Measurements from ENCODE around the gene TMEM39B. TPM values are rescaled to one million over a fixed set of nuclear protein-coding genes. Genes with fewer than 3 reads are reported as not detected.
"Not testable (repeated sequence)": the region's sequence is repeated elsewhere in the genome, so short reads cannot be mapped to it uniquely, and the experiment has no call there.

Gene TMEM39B
- polyA plus RNA-seq, 6 donors from 2014 or later: 2.1 to 6.6 (median 4.1) TPM

GRCh38 chr1:32107742-32108661 is 35.3 kb downstream of the TMEM39B start, which contains the start of gene KPNA6:
Gene KPNA6 (plus strand): TSS chr1:32108056. CDS start chr1:32108131, 75 bp downstream.
- Mint-ChIP-seq H3K27ac (peak within 1 kb of the TSS; percentile 97 to 99 (median 98)), H3K4me1 (peaks cover 36 to 57% (median 37%) of the 10 kb centered on the region in 3 donors), H3K36me3 (no peaks in the 10 kb centered on the region), H3K4me3 (peak within 1 kb of the TSS; percentile 94 to 100 (median 100)), H3K27me3 (no peaks in the 10 kb centered on the region), H3K9me3 (no peaks in the 10 kb centered on the region)
- ATAC-seq (ENCODE audit: low read depth in 2 of 2) (peak; percentile 75), DNase-seq (peak; percentile 91)

GRCh38 chr1:32111040-32111623 is 38.4 kb downstream of the TMEM39B start:
- peaks cover 43 to 73% (median 45%) of the 10 kb centered on the region in 3 donors for H3K4me1 Mint-ChIP-seq
- H3K36me3 Mint-ChIP-seq: no peaks in the 10 kb centered on the region
- H3K9me3 Mint-ChIP-seq: no peaks in the 10 kb centered on the region
- H3K4me3 Mint-ChIP-seq: peak overlapping the region; percentile 26 to 100 (median 73)
- ATAC-seq (ENCODE audit: low read depth in 2 of 2) (peak; percentile 74 to 77), DNase-seq (peak; percentile 59)
- no peaks in the 10 kb centered on the region for H3K27me3 Mint-ChIP-seq
- peak overlapping the region; percentile 87 to 98 (median 94) for H3K27ac Mint-ChIP-seq

GRCh38 chr1:32111789-32112188 is 39.0 kb downstream of the TMEM39B start:
- Mint-ChIP-seq H3K27ac (peak overlapping the region; percentile 85 to 98 (median 94)), H3K4me3 (peak overlapping the region in 5 of 8 donors; percentile 26 to 100 (median 80)), H3K27me3 (no peaks in the 10 kb centered on the region), H3K4me1 (peaks cover 43 to 73% (median 52%) of the 10 kb centered on the region in 3 donors), H3K36me3 (no peaks in the 10 kb centered on the region), H3K9me3 (no peaks in the 10 kb centered on the region)
- DNase-seq: no peak
- no peak for ATAC-seq (ENCODE audit: low read depth in 2 of 2)

GRCh38 chr1:32112806-32113375 is 40.2 kb downstream of the TMEM39B start:
- H3K9me3 Mint-ChIP-seq: no peaks in the 10 kb centered on the region
- no peaks in the 10 kb centered on the region for H3K36me3 Mint-ChIP-seq
- H3K27me3 Mint-ChIP-seq: no peaks in the 10 kb centered on the region
- H3K27ac Mint-ChIP-seq: peak overlapping the region in 3 of 6 donors; percentile 26 to 76 (median 66)
- DNase-seq: no peak
- no peak overlapping the region for H3K4me3 Mint-ChIP-seq
- peaks cover 39 to 73% (median 57%) of the 10 kb centered on the region in 3 donors for H3K4me1 Mint-ChIP-seq
- ATAC-seq (ENCODE audit: low read depth in 2 of 2): no peak

- not testable (repeated sequence) for H3K36me3 Mint-ChIP-seq; ATAC-seq (ENCODE audit: low read depth in 2 of 2); DNase-seq; H3K9me3 Mint-ChIP-seq; H3K27me3 Mint-ChIP-seq; H3K4me3 Mint-ChIP-seq
- Mint-ChIP-seq H3K4me1 (peaks cover 41 to 76% (median 59%) of the 10 kb centered on the region in 3 donors), H3K27ac (peak overlapping the region in 1 of 6 donors; percentile 60)
These were observed 40.7 kb downstream of the TMEM39B start for GRCh38 chr1:32113436-32113835.

GRCh38 chr1:32114420-32114819 is 41.7 kb downstream of the TMEM39B start:
- Mint-ChIP-seq H3K9me3 (no peaks in the 10 kb centered on the region), H3K4me1 (peaks cover 39 to 75% (median 54%) of the 10 kb centered on the region in 3 donors), H3K27ac (peak overlapping the region in 1 of 6 donors; percentile 60), H3K36me3 (no peaks in the 10 kb centered on the region), H3K27me3 (no peaks in the 10 kb centered on the region), H3K4me3 (no peak overlapping the region)
- no peak for ATAC-seq (ENCODE audit: low read depth in 2 of 2)
- DNase-seq: no peak

- no peaks in the 10 kb centered on the region for H3K36me3 Mint-ChIP-seq
These were observed 42.8 kb downstream of the TMEM39B start for GRCh38 chr1:32115496-32115895.

GRCh38 chr1:32116531-32116930 is 43.8 kb downstream of the TMEM39B start:
- Mint-ChIP-seq H3K9me3 (no peaks in the 10 kb centered on the region), H3K36me3 (no peaks in the 10 kb centered on the region), H3K27ac (peak overlapping the region; percentile 3 to 82 (median 68)), H3K4me3 (no peak overlapping the region), H3K27me3 (no peaks in the 10 kb centered on the region), H3K4me1 (peaks cover 36 to 69% (median 51%) of the 10 kb centered on the region in 3 donors)
- no peak for ATAC-seq (ENCODE audit: low read depth in 2 of 2)
- DNase-seq: no peak

More at GRCh38 chr1:32115496-32115895, 42.8 kb downstream of the TMEM39B start:
- no peak overlapping the region for H3K4me3 Mint-ChIP-seq
- H3K4me1 Mint-ChIP-seq: peaks cover 39 to 70% (median 51%) of the 10 kb centered on the region in 3 donors
- ATAC-seq (ENCODE audit: low read depth in 2 of 2): no peak
- H3K9me3 Mint-ChIP-seq: no peaks in the 10 kb centered on the region
- no peaks in the 10 kb centered on the region for H3K27me3 Mint-ChIP-seq
- DNase-seq: no peak
- peak overlapping the region in 3 of 6 donors; percentile 45 to 67 (median 61) for H3K27ac Mint-ChIP-seq

- Mint-ChIP-seq H3K27me3 (no peaks in the 10 kb centered on the region), H3K27ac (peak overlapping the region; percentile 41 to 96 (median 85)), H3K4me3 (peak overlapping the region; percentile 33 to 89 (median 76)), H3K36me3 (no peaks in the 10 kb centered on the region), H3K9me3 (no peaks in the 10 kb centered on the region), H3K4me1 (peaks cover 34 to 65% (median 49%) of the 10 kb centered on the region in 3 donors)
- ATAC-seq (ENCODE audit: low read depth in 2 of 2) (peak; percentile 38 to 53), DNase-seq (peak; percentile 37)
These were observed 49.4 kb downstream of the TMEM39B start for GRCh38 chr1:32122151-32122550.

- Mint-ChIP-seq H3K4me1 (peaks cover 41 to 69% (median 53%) of the 10 kb centered on the region in 3 donors), H3K4me3 (peak overlapping the region in 1 of 8 donors; percentile 47), H3K27ac (peak overlapping the region in 2 of 6 donors; percentile 23 to 33)
- H3K27me3 Mint-ChIP-seq; ATAC-seq (ENCODE audit: low read depth in 2 of 2); DNase-seq; H3K36me3 Mint-ChIP-seq; H3K9me3 Mint-ChIP-seq: not testable (repeated sequence)
These were observed 50.6 kb downstream of the TMEM39B start for GRCh38 chr1:32123361-32123760.

- no peaks in the 10 kb centered on the region for H3K36me3 Mint-ChIP-seq
- no peaks in the 10 kb centered on the region for H3K27me3 Mint-ChIP-seq
- H3K4me1 Mint-ChIP-seq: peaks cover 53 to 68% (median 65%) of the 10 kb centered on the region in 3 donors
- DNase-seq: no peak
- peak overlapping the region in 1 of 8 donors; percentile 12 for H3K4me3 Mint-ChIP-seq
- H3K9me3 Mint-ChIP-seq: no peaks in the 10 kb centered on the region
- no peak for ATAC-seq (ENCODE audit: low read depth in 2 of 2)
- no peak overlapping the region for H3K27ac Mint-ChIP-seq
These were observed 52.6 kb downstream of the TMEM39B start for GRCh38 chr1:32125313-32125712.

- Mint-ChIP-seq H3K4me1 (peaks cover 45 to 56% (median 52%) of the 10 kb centered on the region in 3 donors), H3K36me3 (no peaks in the 10 kb centered on the region), H3K27ac (peak overlapping the region in 4 of 6 donors; percentile 36 to 88 (median 61)), H3K27me3 (no peaks in the 10 kb centered on the region), H3K4me3 (no peak overlapping the region), H3K9me3 (no peaks in the 10 kb centered on the region)
- no peak for DNase-seq
- ATAC-seq (ENCODE audit: low read depth in 2 of 2): no peak
These were observed 54.0 kb downstream of the TMEM39B start for GRCh38 chr1:32126770-32127169.
